Panc1 (cell line): ENCODE measurements around the gene NHS. TPM values are rescaled to one million over a fixed set of nuclear protein-coding genes. Genes with fewer than 3 reads are reported as not detected.

Experiments
- ATAC-seq: fragments of 200-7000 bp; cut with Tn5 transposase; 2 replicates; pipeline ENCODE4 v1.9.1; 2020; ENCODE audit warnings: mild to moderate bottlenecking, moderate library complexity
- BruUV-seq: library from RNA; stranded (reverse); fragments of 400-500 nt; replicated peaks from 2 replicates; lab custom pipeline; 2021; lab: Mats Ljungman, UMichigan
- CTCF ChIA-PET: fragments of 300-600 bp; sonication (Branson Sonifier 250); formaldehyde crosslinking; loops from one replicate; lab custom pipeline; 2022; ENCODE audit warnings: antibody characterized with exemption; lab: Charles Lee
- POLR2A ChIA-PET: fragments of 300-600 bp; sonication (Branson Sonifier 250); formaldehyde crosslinking; loops from one replicate; lab custom pipeline; 2022; ENCODE audit warnings: antibody characterized with exemption; lab: Charles Lee
- DNase-seq: peaks from one replicate; pipeline ENCODE4 v3.0.0-alpha.2; 2010; ENCODE audit warnings: low read depth, low spot score
- H3K27ac ChIP-seq: 2 replicates; pipeline ENCODE4 v1.5.1; 2011; ENCODE audit warnings: mild to moderate bottlenecking, low read length, inconsistent platforms
- H3K27me3 ChIP-seq: fragments of 200-500 bp; sonication (Bioruptor generic); 2 replicates; pipeline ENCODE4 v1.6.0; 2014; ENCODE audit warnings: low read length, inconsistent platforms; ENCODE audit not compliant: control insufficient read depth, insufficient read depth
- H3K36me3 ChIP-seq: fragments of 200-500 bp; sonication (Bioruptor generic); 2 replicates; pipeline ENCODE4 v1.5.1; 2014; ENCODE audit warnings: inconsistent platforms, mild to moderate bottlenecking, low read length, moderate library complexity; ENCODE audit not compliant: control insufficient read depth, insufficient read depth
- H3K4me1 ChIP-seq: 2 replicates; pipeline ENCODE4 v1.5.1; 2011; ENCODE audit warnings: inconsistent platforms, mild to moderate bottlenecking, low read length, moderate library complexity; ENCODE audit not compliant: control insufficient read depth, insufficient read depth
- H3K4me3 ChIP-seq, 2 experiments: 2 replicates each; pipeline ENCODE4 v1.5.1; 2011 to 2012; ENCODE audit warnings: low read depth in 2 of 2, low read length in 2 of 2, mild to moderate bottlenecking in 2 of 2, inconsistent platforms in 1 of 2, moderate library complexity in 1 of 2
- H3K9me3 ChIP-seq: fragments of 200-500 bp; sonication (Bioruptor generic); 2 replicates; pipeline ENCODE4 v1.5.1; 2014; ENCODE audit warnings: low read depth, mild to moderate bottlenecking, inconsistent platforms, low read length, moderate library complexity; ENCODE audit not compliant: control insufficient read depth, insufficient read depth
- POLR2AphosphoS5 ChIP-seq: IDR thresholded peaks from 2 replicates; pipeline ENCODE4 v1.6.1; 2012; ENCODE audit warnings: mild to moderate bottlenecking, low read depth, low read length, moderate library complexity
- SIN3A ChIP-seq: IDR thresholded peaks from 2 replicates; pipeline ENCODE4 v1.6.1; 2012; ENCODE audit warnings: low read depth, mild to moderate bottlenecking, low read length, moderate library complexity, borderline replicate concordance; ENCODE audit not compliant: insufficient read depth
- TCF7L2 ChIP-seq: IDR thresholded peaks from 2 replicates; pipeline ENCODE4 v1.6.1; 2011; ENCODE audit warnings: mild to moderate bottlenecking, low read depth, low read length, inconsistent platforms
- in situ Hi-C: cut with HindIII; loops from 2 replicates; pipeline ENCODE4 v1.10.0; 2016; ENCODE audit warnings: low sequenced_read_pairs, low pct_unique_long_range_greater_than_20kb
- intact Hi-C: fragments of 100-400 bp; cut with micrococcal nuclease; formaldehyde crosslinking; loops from one replicate; pipeline ENCODE4 v1.10.0; 2022; ENCODE audit not compliant: unreplicated experiment
- total RNA-seq: library from RNA; stranded (reverse); gene quantifications from one replicate; pipeline ENCODE4 v1.2.1, GENCODE V29; 2021; ENCODE audit not compliant: unreplicated experiment
- TF ChIP-seq, protein P1 (sequence below): fragments of 450-650 bp; IDR thresholded peaks from 2 replicates; pipeline ENCODE4 v1.5.1; 2017; ENCODE audit warnings: mild to moderate bottlenecking
- TF ChIP-seq, protein P2 (sequence below), 2 experiments: IDR thresholded peaks; 2 replicates each; pipeline ENCODE4 v1.6.1; 2011 to 2012; ENCODE audit warnings: low read depth in 2 of 2, control low read depth in 1 of 2, low read length in 1 of 2, mild to moderate bottlenecking in 1 of 2, moderate library complexity in 1 of 2; ENCODE audit not compliant: insufficient read depth in 1 of 2

NHS gene
- total RNA-seq, 1 experiment from 2014 or later = 0.80 TPM

DNA sequence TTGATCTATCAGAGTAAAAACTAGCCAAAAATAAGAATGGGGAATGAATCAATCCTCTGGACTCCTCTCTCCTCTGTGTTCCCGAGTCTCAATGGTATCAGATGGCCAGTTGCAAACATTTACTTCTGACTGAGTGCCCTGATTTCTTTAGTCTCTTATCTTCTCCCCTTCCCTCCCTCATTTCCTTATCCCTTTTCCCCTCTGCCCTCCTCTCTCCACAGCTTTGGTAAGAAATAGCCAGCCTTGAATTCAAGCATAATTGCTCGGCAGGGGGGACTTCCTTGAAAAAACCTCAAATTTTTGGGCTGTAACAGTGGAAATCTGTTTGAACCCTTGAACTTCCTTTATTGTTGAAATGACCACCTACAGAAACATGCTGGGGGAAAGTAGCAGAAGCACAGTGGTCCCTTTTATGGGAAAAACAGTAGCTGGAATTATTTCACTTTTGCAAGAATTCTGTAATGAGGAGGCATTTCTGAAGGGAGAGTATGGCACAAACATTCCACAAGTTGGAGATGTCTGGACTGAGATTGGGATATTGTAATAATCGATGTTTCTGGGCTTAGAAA lies 40.3 kb downstream of the NHS start:
- BruUV-seq = no TSS peak
- CTCF ChIA-PET = no interaction called here

DNA sequence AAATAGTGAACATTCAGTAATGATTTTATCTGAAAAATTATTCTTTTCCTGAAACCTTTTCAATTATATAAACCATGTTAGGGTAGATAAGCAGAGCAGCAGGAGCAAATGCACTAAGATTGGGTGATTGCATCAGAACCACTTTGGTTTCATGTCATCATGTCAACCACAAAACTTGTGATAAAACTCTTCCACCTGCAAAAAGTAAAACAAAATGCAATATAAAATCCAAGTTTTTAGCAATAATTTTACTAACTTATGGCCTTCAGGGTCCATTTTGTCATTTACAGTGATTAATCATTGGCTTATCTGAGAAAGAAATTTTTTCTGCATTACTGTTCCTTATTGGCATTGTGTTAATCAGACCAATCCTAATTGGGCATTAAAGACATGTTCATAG lies 42.4 kb downstream of the NHS start:
- CTCF ChIA-PET = no interaction called here
- ATAC-seq (no peak), DNase-seq (no peak)
- H3K27me3 ChIP-seq = no peaks in the 10 kb centered on the region
- no TSS peak for BruUV-seq
- TF ChIP-seq, protein P1, sequence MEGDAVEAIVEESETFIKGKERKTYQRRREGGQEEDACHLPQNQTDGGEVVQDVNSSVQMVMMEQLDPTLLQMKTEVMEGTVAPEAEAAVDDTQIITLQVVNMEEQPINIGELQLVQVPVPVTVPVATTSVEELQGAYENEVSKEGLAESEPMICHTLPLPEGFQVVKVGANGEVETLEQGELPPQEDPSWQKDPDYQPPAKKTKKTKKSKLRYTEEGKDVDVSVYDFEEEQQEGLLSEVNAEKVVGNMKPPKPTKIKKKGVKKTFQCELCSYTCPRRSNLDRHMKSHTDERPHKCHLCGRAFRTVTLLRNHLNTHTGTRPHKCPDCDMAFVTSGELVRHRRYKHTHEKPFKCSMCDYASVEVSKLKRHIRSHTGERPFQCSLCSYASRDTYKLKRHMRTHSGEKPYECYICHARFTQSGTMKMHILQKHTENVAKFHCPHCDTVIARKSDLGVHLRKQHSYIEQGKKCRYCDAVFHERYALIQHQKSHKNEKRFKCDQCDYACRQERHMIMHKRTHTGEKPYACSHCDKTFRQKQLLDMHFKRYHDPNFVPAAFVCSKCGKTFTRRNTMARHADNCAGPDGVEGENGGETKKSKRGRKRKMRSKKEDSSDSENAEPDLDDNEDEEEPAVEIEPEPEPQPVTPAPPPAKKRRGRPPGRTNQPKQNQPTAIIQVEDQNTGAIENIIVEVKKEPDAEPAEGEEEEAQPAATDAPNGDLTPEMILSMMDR = no peak
- TF ChIP-seq POLR2AphosphoS5 (no peak), TCF7L2 (no peak), SIN3A (no peak)
- TF ChIP-seq, protein P2, sequence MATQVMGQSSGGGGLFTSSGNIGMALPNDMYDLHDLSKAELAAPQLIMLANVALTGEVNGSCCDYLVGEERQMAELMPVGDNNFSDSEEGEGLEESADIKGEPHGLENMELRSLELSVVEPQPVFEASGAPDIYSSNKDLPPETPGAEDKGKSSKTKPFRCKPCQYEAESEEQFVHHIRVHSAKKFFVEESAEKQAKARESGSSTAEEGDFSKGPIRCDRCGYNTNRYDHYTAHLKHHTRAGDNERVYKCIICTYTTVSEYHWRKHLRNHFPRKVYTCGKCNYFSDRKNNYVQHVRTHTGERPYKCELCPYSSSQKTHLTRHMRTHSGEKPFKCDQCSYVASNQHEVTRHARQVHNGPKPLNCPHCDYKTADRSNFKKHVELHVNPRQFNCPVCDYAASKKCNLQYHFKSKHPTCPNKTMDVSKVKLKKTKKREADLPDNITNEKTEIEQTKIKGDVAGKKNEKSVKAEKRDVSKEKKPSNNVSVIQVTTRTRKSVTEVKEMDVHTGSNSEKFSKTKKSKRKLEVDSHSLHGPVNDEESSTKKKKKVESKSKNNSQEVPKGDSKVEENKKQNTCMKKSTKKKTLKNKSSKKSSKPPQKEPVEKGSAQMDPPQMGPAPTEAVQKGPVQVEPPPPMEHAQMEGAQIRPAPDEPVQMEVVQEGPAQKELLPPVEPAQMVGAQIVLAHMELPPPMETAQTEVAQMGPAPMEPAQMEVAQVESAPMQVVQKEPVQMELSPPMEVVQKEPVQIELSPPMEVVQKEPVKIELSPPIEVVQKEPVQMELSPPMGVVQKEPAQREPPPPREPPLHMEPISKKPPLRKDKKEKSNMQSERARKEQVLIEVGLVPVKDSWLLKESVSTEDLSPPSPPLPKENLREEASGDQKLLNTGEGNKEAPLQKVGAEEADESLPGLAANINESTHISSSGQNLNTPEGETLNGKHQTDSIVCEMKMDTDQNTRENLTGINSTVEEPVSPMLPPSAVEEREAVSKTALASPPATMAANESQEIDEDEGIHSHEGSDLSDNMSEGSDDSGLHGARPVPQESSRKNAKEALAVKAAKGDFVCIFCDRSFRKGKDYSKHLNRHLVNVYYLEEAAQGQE (IDR thresholded peaks at IDR 0.05; ENCODE audit: insufficient read depth in 1 of 2, low read depth in 2 of 2, low read length in 1 of 2) = no peak
- no peaks in the 10 kb centered on the region for H3K4me1 ChIP-seq
- intact Hi-C loops = no loop called here
- POLR2A ChIA-PET = no interaction called here
- H3K4me3 ChIP-seq = no peak overlapping the region
- H3K36me3 ChIP-seq = no peaks in the 10 kb centered on the region
- in situ Hi-C loops = no loop called here
- no peak overlapping the region for H3K27ac ChIP-seq
- no peaks in the 10 kb centered on the region for H3K9me3 ChIP-seq

More for the DNA sequence above, 40.3 kb downstream of the NHS start:
- H3K27ac ChIP-seq = no peak overlapping the region
- no peaks in the 10 kb centered on the region for H3K9me3 ChIP-seq
- no peaks in the 10 kb centered on the region for H3K4me1 ChIP-seq
- ATAC-seq (no peak), DNase-seq (no peak)
- POLR2A ChIA-PET = no interaction called here
- intact Hi-C loops = no loop called here
- TF ChIP-seq, protein P1 = no peak
- TF ChIP-seq TCF7L2 = no peak
- TF ChIP-seq, protein P2 (IDR thresholded peaks at IDR 0.05; ENCODE audit: insufficient read depth in 1 of 2, low read depth in 2 of 2, low read length in 1 of 2) = no peak
- TF ChIP-seq SIN3A = no peak
- no peak for TF ChIP-seq POLR2AphosphoS5
- no peaks in the 10 kb centered on the region for H3K36me3 ChIP-seq
- no peaks in the 10 kb centered on the region for H3K27me3 ChIP-seq
- in situ Hi-C loops = no loop called here
- H3K4me3 ChIP-seq = no peak overlapping the region
